HEK293 (cell line): Measurements from ENCODE around the gene RPS21.

ENCODE experiments used
- CTCF ChIA-PET: fragments of 350-600 bp; formaldehyde crosslinking; extraction: SDS; loops from one replicate; lab custom pipeline; 2021; ENCODE audit warnings: antibody characterized with exemption; lab: Yijun Ruan, JAX
- POLR2A ChIA-PET: fragments of 300-600 bp; formaldehyde crosslinking; extraction: SDS; loops from one replicate; lab custom pipeline; 2020; ENCODE audit warnings: antibody characterized with exemption, inconsistent platforms; lab: Yijun Ruan, JAX
- H3K27ac ChIP-seq: fragments of 200-500 bp; sonication (Bioruptor generic); 2 replicates; pipeline ENCODE4 v1.5.1; 2014; ENCODE audit warnings: low read depth, low read length, control low read depth, inconsistent platforms; ENCODE audit errors: extremely low read depth
- H3K36me3 ChIP-seq, 2 experiments: fragments of 200-500 bp in 1 of 2; sonication (Bioruptor generic) in 1 of 2; 1 replicate in 1 of 2; 2 replicates in 1 of 2; pipeline ENCODE4 v1.5.1; 2014 to 2017; ENCODE audit warnings: inconsistent platforms in 2 of 2, low read length in 2 of 2; ENCODE audit not compliant: control insufficient read depth in 2 of 2, insufficient read depth in 1 of 2
- H3K4me1 ChIP-seq: fragments of 200-500 bp; sonication (Bioruptor generic); 2 replicates; pipeline ENCODE4 v1.5.1; 2014; ENCODE audit warnings: mild to moderate bottlenecking, low read length, inconsistent platforms; ENCODE audit not compliant: control insufficient read depth, insufficient read depth
- H3K4me3 ChIP-seq: 2 replicates; pipeline ENCODE4 v1.5.1; 2011; ENCODE audit warnings: low read depth, mild to moderate bottlenecking, control low read depth, low read length, moderate library complexity
- H3K9me3 ChIP-seq: fragments of 200-500 bp; sonication (Bioruptor generic); 2 replicates; pipeline ENCODE4 v1.5.1; 2014; ENCODE audit warnings: low read depth, low read length, inconsistent platforms; ENCODE audit not compliant: control insufficient read depth, insufficient read depth
- GFI1B ChIP-seq: fragments of 450-650 bp; formaldehyde crosslinking; IDR thresholded peaks from 2 replicates; pipeline ENCODE4 v1.5.1; 2016; ENCODE audit warnings: missing biosample characterization, missing genetic modification characterization
- KLF7 ChIP-seq: fragments of 450-650 bp; formaldehyde crosslinking; IDR thresholded peaks from 2 replicates; pipeline ENCODE4 v1.5.1; 2016; ENCODE audit warnings: missing biosample characterization, missing genetic modification characterization, borderline replicate concordance
- MEIS1 ChIP-seq: sonication (generic); formaldehyde crosslinking; IDR thresholded peaks from 2 replicates; pipeline ENCODE4 v1.8.1; 2022; ENCODE audit warnings: missing genetic modification reagents, mild to moderate bottlenecking, borderline replicate concordance
- SETDB1 ChIP-seq: IDR thresholded peaks from one replicate; pipeline ENCODE4 v1.6.1; 2017; ENCODE audit warnings: mild to moderate bottlenecking, low read length, moderate library complexity, mixed read lengths; ENCODE audit not compliant: insufficient read length
- SP2 ChIP-seq: fragments of 450-650 bp; formaldehyde crosslinking; IDR thresholded peaks from 2 replicates; pipeline ENCODE4 v1.5.1; 2016; ENCODE audit warnings: missing biosample characterization, missing genetic modification characterization
- ZFP37 ChIP-seq: fragments of 450-650 bp; formaldehyde crosslinking; IDR thresholded peaks from 2 replicates; pipeline ENCODE4 v1.5.1; 2016; ENCODE audit warnings: missing biosample characterization, missing genetic modification characterization
- ZNF114 ChIP-seq: fragments of 450-650 bp; formaldehyde crosslinking; IDR thresholded peaks from 2 replicates; pipeline ENCODE4 v1.5.0; 2017; ENCODE audit warnings: missing biosample characterization, missing genetic modification characterization
- ZNF18 ChIP-seq: fragments of 450-650 bp; formaldehyde crosslinking; IDR thresholded peaks from 2 replicates; pipeline ENCODE4 v1.5.1; 2016; ENCODE audit warnings: missing biosample characterization, missing genetic modification characterization
- ZNF214 ChIP-seq: fragments of 450-650 bp; formaldehyde crosslinking; IDR thresholded peaks from 2 replicates; pipeline ENCODE4 v1.5.1; 2017; ENCODE audit warnings: missing biosample characterization, mild to moderate bottlenecking, missing genetic modification characterization, borderline replicate concordance
- ZNF398 ChIP-seq: fragments of 450-650 bp; formaldehyde crosslinking; IDR thresholded peaks from 2 replicates; pipeline ENCODE4 v1.5.1; 2017; ENCODE audit warnings: missing biosample characterization, missing genetic modification characterization
- ZNF48 ChIP-seq: fragments of 450-650 bp; formaldehyde crosslinking; IDR thresholded peaks from 2 replicates; pipeline ENCODE4 v1.5.1; 2016; ENCODE audit warnings: missing biosample characterization, missing genetic modification characterization
- TF ChIP-seq, protein P1 (sequence below): fragments of 450-650 bp; formaldehyde crosslinking; IDR thresholded peaks from 2 replicates; pipeline ENCODE4 v1.5.0; 2017; ENCODE audit warnings: missing biosample characterization, missing genetic modification characterization, borderline replicate concordance
- TF ChIP-seq, protein P2 (sequence below): fragments of 450-650 bp; formaldehyde crosslinking; optimal IDR thresholded peaks from 2 replicates; pipeline ENCODE3; 2016; ENCODE audit warnings: missing biosample characterization, mild to moderate bottlenecking, missing genetic modification characterization
- TF ChIP-seq, protein P3 (sequence below): fragments of 450-650 bp; formaldehyde crosslinking; IDR thresholded peaks from 2 replicates; pipeline ENCODE4 v1.5.1; 2016; ENCODE audit warnings: missing biosample characterization, missing genetic modification characterization, borderline replicate concordance
- TF ChIP-seq, protein P4 (sequence below): fragments of 450-650 bp; formaldehyde crosslinking; IDR thresholded peaks from 2 replicates; pipeline ENCODE4 v1.5.1; 2017; ENCODE audit warnings: missing biosample characterization, missing genetic modification characterization

RPS21 gene

GRCh38 chr20:62419759-62420158, 32.9 kb downstream of the RPS21 start (continued):
- TF ChIP-seq MEIS1 (CRISPR knock-in tag) = no peak
- no peak for TF ChIP-seq ZNF114
- TF ChIP-seq, protein P1, sequence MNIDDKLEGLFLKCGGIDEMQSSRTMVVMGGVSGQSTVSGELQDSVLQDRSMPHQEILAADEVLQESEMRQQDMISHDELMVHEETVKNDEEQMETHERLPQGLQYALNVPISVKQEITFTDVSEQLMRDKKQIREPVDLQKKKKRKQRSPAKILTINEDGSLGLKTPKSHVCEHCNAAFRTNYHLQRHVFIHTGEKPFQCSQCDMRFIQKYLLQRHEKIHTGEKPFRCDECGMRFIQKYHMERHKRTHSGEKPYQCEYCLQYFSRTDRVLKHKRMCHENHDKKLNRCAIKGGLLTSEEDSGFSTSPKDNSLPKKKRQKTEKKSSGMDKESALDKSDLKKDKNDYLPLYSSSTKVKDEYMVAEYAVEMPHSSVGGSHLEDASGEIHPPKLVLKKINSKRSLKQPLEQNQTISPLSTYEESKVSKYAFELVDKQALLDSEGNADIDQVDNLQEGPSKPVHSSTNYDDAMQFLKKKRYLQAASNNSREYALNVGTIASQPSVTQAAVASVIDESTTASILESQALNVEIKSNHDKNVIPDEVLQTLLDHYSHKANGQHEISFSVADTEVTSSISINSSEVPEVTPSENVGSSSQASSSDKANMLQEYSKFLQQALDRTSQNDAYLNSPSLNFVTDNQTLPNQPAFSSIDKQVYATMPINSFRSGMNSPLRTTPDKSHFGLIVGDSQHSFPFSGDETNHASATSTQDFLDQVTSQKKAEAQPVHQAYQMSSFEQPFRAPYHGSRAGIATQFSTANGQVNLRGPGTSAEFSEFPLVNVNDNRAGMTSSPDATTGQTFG (tag by site-specific recombination) = no peak
- no peak for TF ChIP-seq ZNF214 (tag by site-specific recombination)
- TF ChIP-seq ZNF398 (tag by site-specific recombination) = no peak
- TF ChIP-seq GFI1B (tag by site-specific recombination) = no peak

- POLR2A ChIA-PET = no interaction called here
- Histone ChIP-seq H3K27ac (no peak overlapping the region), H3K36me3 (no peaks in the 10 kb centered on the region), H3K4me1 (no peaks in the 10 kb centered on the region), H3K9me3 (no peaks in the 10 kb centered on the region), H3K4me3 (no peak overlapping the region)
- TF ChIP-seq KLF7 (tag by site-specific recombination) (no peak), SETDB1 (no peak), ZNF48 (no peak), ZNF18 (peak; percentile 60; the same call in 1 of the 2 replicates), ZFP37 (tag by site-specific recombination) (no peak), SP2 (tag by site-specific recombination) (no peak)
- TF ChIP-seq, protein P2, sequence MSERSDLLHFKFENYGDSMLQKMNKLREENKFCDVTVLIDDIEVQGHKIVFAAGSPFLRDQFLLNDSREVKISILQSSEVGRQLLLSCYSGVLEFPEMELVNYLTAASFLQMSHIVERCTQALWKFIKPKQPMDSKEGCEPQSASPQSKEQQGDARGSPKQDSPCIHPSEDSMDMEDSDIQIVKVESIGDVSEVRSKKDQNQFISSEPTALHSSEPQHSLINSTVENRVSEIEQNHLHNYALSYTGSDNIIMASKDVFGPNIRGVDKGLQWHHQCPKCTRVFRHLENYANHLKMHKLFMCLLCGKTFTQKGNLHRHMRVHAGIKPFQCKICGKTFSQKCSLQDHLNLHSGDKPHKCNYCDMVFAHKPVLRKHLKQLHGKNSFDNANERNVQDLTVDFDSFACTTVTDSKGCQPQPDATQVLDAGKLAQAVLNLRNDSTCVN = peak; percentile 21
- TF ChIP-seq, protein P3, sequence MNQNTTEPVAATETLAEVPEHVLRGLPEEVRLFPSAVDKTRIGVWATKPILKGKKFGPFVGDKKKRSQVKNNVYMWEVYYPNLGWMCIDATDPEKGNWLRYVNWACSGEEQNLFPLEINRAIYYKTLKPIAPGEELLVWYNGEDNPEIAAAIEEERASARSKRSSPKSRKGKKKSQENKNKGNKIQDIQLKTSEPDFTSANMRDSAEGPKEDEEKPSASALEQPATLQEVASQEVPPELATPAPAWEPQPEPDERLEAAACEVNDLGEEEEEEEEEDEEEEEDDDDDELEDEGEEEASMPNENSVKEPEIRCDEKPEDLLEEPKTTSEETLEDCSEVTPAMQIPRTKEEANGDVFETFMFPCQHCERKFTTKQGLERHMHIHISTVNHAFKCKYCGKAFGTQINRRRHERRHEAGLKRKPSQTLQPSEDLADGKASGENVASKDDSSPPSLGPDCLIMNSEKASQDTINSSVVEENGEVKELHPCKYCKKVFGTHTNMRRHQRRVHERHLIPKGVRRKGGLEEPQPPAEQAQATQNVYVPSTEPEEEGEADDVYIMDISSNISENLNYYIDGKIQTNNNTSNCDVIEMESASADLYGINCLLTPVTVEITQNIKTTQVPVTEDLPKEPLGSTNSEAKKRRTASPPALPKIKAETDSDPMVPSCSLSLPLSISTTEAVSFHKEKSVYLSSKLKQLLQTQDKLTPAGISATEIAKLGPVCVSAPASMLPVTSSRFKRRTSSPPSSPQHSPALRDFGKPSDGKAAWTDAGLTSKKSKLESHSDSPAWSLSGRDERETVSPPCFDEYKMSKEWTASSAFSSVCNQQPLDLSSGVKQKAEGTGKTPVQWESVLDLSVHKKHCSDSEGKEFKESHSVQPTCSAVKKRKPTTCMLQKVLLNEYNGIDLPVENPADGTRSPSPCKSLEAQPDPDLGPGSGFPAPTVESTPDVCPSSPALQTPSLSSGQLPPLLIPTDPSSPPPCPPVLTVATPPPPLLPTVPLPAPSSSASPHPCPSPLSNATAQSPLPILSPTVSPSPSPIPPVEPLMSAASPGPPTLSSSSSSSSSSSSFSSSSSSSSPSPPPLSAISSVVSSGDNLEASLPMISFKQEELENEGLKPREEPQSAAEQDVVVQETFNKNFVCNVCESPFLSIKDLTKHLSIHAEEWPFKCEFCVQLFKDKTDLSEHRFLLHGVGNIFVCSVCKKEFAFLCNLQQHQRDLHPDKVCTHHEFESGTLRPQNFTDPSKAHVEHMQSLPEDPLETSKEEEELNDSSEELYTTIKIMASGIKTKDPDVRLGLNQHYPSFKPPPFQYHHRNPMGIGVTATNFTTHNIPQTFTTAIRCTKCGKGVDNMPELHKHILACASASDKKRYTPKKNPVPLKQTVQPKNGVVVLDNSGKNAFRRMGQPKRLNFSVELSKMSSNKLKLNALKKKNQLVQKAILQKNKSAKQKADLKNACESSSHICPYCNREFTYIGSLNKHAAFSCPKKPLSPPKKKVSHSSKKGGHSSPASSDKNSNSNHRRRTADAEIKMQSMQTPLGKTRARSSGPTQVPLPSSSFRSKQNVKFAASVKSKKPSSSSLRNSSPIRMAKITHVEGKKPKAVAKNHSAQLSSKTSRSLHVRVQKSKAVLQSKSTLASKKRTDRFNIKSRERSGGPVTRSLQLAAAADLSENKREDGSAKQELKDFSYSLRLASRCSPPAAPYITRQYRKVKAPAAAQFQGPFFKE (tag by site-specific recombination) = no peak
- TF ChIP-seq, protein P4, sequence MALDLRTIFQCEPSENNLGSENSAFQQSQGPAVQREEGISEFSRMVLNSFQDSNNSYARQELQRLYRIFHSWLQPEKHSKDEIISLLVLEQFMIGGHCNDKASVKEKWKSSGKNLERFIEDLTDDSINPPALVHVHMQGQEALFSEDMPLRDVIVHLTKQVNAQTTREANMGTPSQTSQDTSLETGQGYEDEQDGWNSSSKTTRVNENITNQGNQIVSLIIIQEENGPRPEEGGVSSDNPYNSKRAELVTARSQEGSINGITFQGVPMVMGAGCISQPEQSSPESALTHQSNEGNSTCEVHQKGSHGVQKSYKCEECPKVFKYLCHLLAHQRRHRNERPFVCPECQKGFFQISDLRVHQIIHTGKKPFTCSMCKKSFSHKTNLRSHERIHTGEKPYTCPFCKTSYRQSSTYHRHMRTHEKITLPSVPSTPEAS (tag by site-specific recombination) = peak; percentile 92
- CTCF ChIA-PET = interaction anchor here (0.6 kb wide), 1 partner anchor 22 kb away, joined by 5 read pairs; no protein-coding TSS in a partner anchor
Measured at GRCh38 chr20:62420846-62421715, 34.2 kb downstream of the RPS21 start.
